ENCODE measurements around the gene CASK.

- TF ChIP-seq POLR2A (IDR thresholded peaks at IDR 0.05) = no peak
- no peak for TF ChIP-seq CTCF (IDR thresholded peaks at IDR 0.05)
- TF ChIP-seq POLR2AphosphoS5 (IDR thresholded peaks at IDR 0.05) = no peak
- no peak for TF ChIP-seq EP300 (IDR thresholded peaks at IDR 0.05)
Observed at GRCh38 chrX:41732260-41732659, 191.1 kb downstream of the CASK start.

Data from sigmoid colon (tissue), 4 donors.